HG03342 (cell line): ENCODE data around the gene TBX22.
"Not testable (repeated sequence)": the region's sequence is repeated elsewhere in the genome, so short reads cannot be mapped to it uniquely, and the experiment has no call there.

Source experiments
- ATAC-seq: cut with Tn5 transposase; IDR thresholded peaks from one replicate; pipeline ENCODE4 v1.9.1; 2021; ENCODE audit warnings: mild to moderate bottlenecking, moderate library complexity; ENCODE audit not compliant: unreplicated experiment

TBX22 gene

GRCh38 chrX:80014141-80014940 lies at the start of gene TBX22:
Gene TBX22 (plus strand): TSS chrX:80014753. CDS start chrX:80022270, 7,517 bp downstream.
- no peak for ATAC-seq

GRCh38 chrX:79975605-79976004 lies 38.9 kb upstream of the TBX22 start:
- no peak for ATAC-seq

GRCh38 chrX:80004458-80004857 lies 10.1 kb upstream of the TBX22 start:
- ATAC-seq: no peak

DNA sequence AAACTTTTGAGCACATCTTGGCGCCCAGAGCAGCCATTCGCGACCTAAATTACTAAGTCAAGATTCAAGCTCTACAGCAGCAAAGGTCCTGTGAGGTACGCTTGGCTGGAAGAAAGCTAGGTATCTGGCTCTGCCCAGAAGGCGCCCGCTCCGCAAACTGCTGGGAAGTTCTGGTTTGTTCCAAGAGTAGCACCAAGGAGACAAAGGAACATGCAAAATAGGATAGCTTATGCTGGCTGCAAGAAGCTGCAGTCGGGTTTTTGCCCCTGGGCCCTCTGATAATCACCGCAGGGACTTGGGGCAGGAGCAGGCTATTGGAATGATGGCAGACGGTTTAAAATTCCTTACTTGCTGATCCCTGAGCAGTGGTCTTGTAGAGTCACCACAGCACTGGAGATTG lies 3.0 kb upstream of the TBX22 start:
- no peak for ATAC-seq

DNA sequence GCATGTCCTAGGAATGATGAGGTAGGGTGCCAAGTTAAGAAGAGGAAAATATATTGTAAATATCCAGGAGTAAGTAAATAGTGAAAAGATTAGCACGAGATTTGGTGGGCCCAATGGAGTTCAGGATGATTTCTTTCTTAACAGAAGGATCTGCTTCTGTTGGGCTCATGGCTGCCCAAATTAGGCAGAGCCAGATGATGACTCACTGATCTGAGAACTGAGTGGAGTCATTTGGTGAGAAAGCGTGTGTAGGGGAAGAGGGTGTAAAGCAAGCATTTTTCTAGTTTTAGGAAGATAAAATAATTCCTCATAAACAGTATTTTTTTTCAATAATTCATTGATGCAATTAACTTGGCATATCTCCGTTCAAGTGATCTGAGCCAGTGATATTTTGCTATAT lies 1.6 kb downstream of the TBX22 start:
- no peak for ATAC-seq

GRCh38 chrX:80021621-80022020 lies 7.1 kb downstream of the TBX22 start:
- ATAC-seq: no peak

DNA sequence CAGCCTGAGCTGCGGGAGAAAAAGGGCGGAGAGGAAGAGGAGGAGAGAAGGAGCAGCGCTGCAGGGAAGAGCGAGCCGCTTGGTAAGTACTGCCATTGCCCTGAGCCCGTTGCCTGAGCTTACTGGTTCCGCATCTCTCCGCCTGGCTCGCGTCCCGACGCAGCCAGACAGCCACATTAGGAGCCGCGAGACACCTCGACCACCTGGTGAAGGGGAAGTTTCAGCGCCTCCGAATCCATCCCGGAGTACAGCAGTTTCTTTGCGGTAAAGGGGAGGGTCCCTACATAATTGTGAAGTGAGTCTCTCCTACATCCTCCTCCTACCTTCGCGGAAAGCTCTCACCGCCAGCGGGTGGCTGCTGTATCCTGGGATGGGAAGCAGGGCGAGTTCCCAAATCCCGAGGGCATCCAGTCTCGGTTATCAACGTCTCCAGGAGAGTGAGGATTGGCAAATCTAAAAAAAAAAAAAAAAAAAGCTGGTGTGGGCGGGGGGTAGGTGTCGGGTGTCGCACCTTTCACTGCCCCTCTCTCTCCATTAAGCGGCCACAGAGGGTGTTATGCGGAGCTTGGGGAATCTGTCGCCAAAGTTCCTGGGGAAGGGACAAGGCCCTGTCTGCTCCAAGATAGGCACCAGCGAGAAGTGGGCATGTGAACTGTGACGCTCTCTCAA lies 7.9 kb downstream of the TBX22 start:
- no peak for ATAC-seq

- ATAC-seq: no peak
Observed at GRCh38 chrX:80026116-80026515, 11.6 kb downstream of the TBX22 start.

DNA sequence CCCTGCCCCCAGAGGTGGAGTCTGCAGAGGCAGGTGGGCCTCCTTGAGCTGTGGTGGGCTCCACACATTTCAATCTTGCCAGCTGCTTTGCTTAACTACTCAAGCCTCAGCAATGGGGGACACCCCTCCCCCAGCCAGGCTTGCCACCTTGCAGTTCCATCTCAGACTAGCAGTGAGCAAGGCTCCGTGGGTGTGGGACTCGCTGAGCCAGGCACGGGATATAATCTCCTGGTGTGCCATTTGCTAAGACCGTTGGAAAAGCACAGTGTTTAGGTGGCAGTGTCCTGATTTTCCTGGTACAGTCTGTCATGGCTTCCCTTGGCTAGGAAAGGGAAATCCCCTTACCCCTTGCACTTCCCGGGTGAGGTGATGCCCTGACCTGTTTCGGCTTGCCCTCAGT lies 51.6 kb downstream of the TBX22 start:
- ATAC-seq: not testable (repeated sequence)

DNA sequence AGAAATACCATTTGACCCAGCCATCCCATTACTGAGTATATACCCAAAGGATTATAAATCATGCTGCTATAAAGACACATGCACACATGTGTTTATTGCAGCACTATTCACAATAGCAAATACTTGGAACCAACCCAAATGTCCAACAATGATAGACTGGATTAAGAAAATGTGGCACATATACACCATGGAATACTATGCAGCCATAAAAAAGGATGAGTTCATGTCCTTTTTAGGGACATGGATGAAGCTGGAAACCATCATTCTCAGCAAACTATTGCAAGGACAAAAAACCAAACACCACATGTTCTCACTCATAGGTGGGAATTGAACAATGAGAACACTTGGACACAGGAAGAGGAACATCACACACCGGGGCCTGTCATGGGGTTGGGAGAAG lies 61.1 kb downstream of the TBX22 start:
- not testable (repeated sequence) for ATAC-seq
